H1 (cell line): Measurements from ENCODE around the gene CPSF7. TPM values are rescaled to one million over a fixed set of nuclear protein-coding genes. Genes with fewer than 3 reads are reported as not detected.

ENCODE experiments used
- CTCF ChIA-PET: fragments of 300-600 bp; sonication (Branson Sonifier 250); formaldehyde crosslinking; loops from one replicate; lab custom pipeline; 2021; ENCODE audit not compliant: partially characterized antibody; lab: Charles Lee
- POLR2A ChIA-PET: fragments of 300-600 bp; sonication (Branson Sonifier 250); formaldehyde crosslinking; loops from one replicate; lab custom pipeline; 2021; ENCODE audit warnings: inconsistent platforms; ENCODE audit not compliant: partially characterized antibody; lab: Charles Lee
- DNase-seq, 2 experiments: peaks; one replicate each; pipeline versions ENCODE4 v3.0.0 to v3.0.0-alpha.2; 2010 to 2022; ENCODE audit warnings: low spot score in 2 of 2, low read depth in 1 of 2, mixed read lengths in 1 of 2
- FAIRE-seq: peaks from 2 replicates; lab custom pipeline; 2011; peaks lifted over from hg19 to GRCh38; lab: Jason Lieb, UNC
- H2AFZ ChIP-seq: 2 replicates; pipeline ENCODE4 v1.8.1; 2012; ENCODE audit warnings: low read length, inconsistent platforms
- H2AK5ac ChIP-seq: 2 replicates; pipeline ENCODE4 v1.6.1; 2013; ENCODE audit warnings: low read depth, low read length
- H2BK120ac ChIP-seq: replicated peaks from 2 replicates; pipeline ENCODE3; 2013; ENCODE audit warnings: low read depth, low read length, inconsistent platforms
- H2BK12ac ChIP-seq: 2 replicates; pipeline ENCODE4 v1.6.1; 2013; ENCODE audit warnings: low read depth, low read length
- H2BK15ac ChIP-seq: 2 replicates; pipeline ENCODE4 v1.6.1; 2013; ENCODE audit warnings: low read length
- H2BK20ac ChIP-seq: 2 replicates; pipeline ENCODE4 v1.6.1; 2013; ENCODE audit warnings: low read length
- H2BK5ac ChIP-seq: 2 replicates; pipeline ENCODE4 v1.6.1; 2013; ENCODE audit warnings: low read depth, low read length
- H3K14ac ChIP-seq: 2 replicates; pipeline ENCODE4 v1.6.1; 2013; ENCODE audit warnings: inconsistent platforms; ENCODE audit not compliant: insufficient read length
- H3K18ac ChIP-seq: 2 replicates; pipeline ENCODE4 v1.6.1; 2013; ENCODE audit warnings: low read length; ENCODE audit errors: extremely low read depth
- H3K23ac ChIP-seq: 2 replicates; pipeline ENCODE4 v1.6.1; 2013; ENCODE audit warnings: inconsistent platforms; ENCODE audit not compliant: insufficient read length
- H3K23me2 ChIP-seq: 2 replicates; pipeline ENCODE4 v1.6.1; 2013; ENCODE audit warnings: low read depth, low read length
- H3K27ac ChIP-seq: 2 replicates; pipeline ENCODE4 v1.6.1; 2011; ENCODE audit warnings: low read depth, low read length, inconsistent platforms
- H3K27me3 ChIP-seq, 4 experiments: replicated peaks in 1 of 4; 1 replicate in 1 of 4; 2 replicates in 3 of 4; pipeline versions ENCODE4 v1.6.1 to v1.8.1; 2011 to 2013; ENCODE audit warnings: low read length in 3 of 4, mild to moderate bottlenecking in 3 of 4, inconsistent platforms in 2 of 4, mixed read lengths in 2 of 4, moderate library complexity in 1 of 4; ENCODE audit not compliant: control insufficient read depth in 3 of 4, insufficient read depth in 3 of 4; ENCODE audit errors: extremely low read depth in 1 of 4
- H3K36me3 ChIP-seq, 4 experiments: 2 replicates each; pipeline versions ENCODE4 v1.6.1 to v1.8.1; 2011 to 2013; ENCODE audit warnings: mild to moderate bottlenecking in 4 of 4, low read length in 3 of 4, moderate library complexity in 2 of 4, control low read depth in 1 of 4, inconsistent platforms in 1 of 4; ENCODE audit not compliant: insufficient read depth in 4 of 4, control insufficient read depth in 2 of 4
- H3K4ac ChIP-seq: replicated peaks from 2 replicates; pipeline ENCODE3; 2013; ENCODE audit warnings: low read length, low read depth, mixed read lengths, inconsistent platforms; ENCODE audit not compliant: insufficient read length
- H3K4me1 ChIP-seq, 4 experiments: replicated peaks in 1 of 4; 1 replicate in 1 of 4; 2 replicates in 3 of 4; pipeline versions ENCODE4 v1.6.1 to v1.8.1; 2011 to 2013; ENCODE audit warnings: low read length in 3 of 4, inconsistent platforms in 2 of 4, mixed read lengths in 1 of 4; ENCODE audit not compliant: insufficient read depth in 4 of 4, control insufficient read depth in 3 of 4
- H3K4me2 ChIP-seq, 2 experiments: 2 replicates each; pipeline versions ENCODE4 v1.6.1 to v1.8.1; 2011 to 2013; ENCODE audit warnings: low read depth in 2 of 2, low read length in 2 of 2, control low read depth in 1 of 2, inconsistent platforms in 1 of 2, mild to moderate bottlenecking in 1 of 2; ENCODE audit not compliant: insufficient read depth in 1 of 2
- H3K4me3 ChIP-seq, 4 experiments: fragments of 200-600, 300-600 bp in 1 of 4; sonication (generic), shearing (Covaris generic), sonication (Bioruptor Twin) in 1 of 4; 2 replicates each; pipeline versions ENCODE4 v1.5.1 to v1.8.1; 2011 to 2016; ENCODE audit warnings: low read length in 4 of 4, low read depth in 3 of 4, control low read depth in 2 of 4, inconsistent platforms in 2 of 4, mild to moderate bottlenecking in 2 of 4, mixed read lengths in 1 of 4, moderate library complexity in 1 of 4; ENCODE audit not compliant: insufficient read depth in 2 of 4; ENCODE audit errors: extremely low read depth in 1 of 4
- H3K56ac ChIP-seq: replicated peaks from 2 replicates; pipeline ENCODE3; 2013; ENCODE audit warnings: low read depth, mild to moderate bottlenecking, mixed read lengths, low read length, inconsistent platforms; ENCODE audit not compliant: insufficient read length
- H3K79me1 ChIP-seq: 2 replicates; pipeline ENCODE4 v1.6.1; 2013; ENCODE audit warnings: low read depth, low read length, control low read depth
- H3K79me2 ChIP-seq, 2 experiments: 2 replicates each; pipeline versions ENCODE4 v1.6.1 to v1.8.1; 2012 to 2013; ENCODE audit warnings: low read length in 2 of 2, mild to moderate bottlenecking in 2 of 2, inconsistent platforms in 1 of 2; ENCODE audit not compliant: insufficient read depth in 2 of 2, control insufficient read depth in 1 of 2
- H3K9ac ChIP-seq, 4 experiments: replicated peaks in 1 of 4; 1 replicate in 1 of 4; 2 replicates in 3 of 4; pipeline versions ENCODE4 v1.6.1 to v1.8.1; 2011 to 2013; ENCODE audit warnings: low read depth in 3 of 4, low read length in 3 of 4, control low read depth in 2 of 4, mild to moderate bottlenecking in 2 of 4, moderate library complexity in 2 of 4, inconsistent platforms in 1 of 4; ENCODE audit errors: extremely low read depth in 1 of 4
- H3K9me3 ChIP-seq, 2 experiments: 2 replicates each; pipeline versions ENCODE4 v1.6.1 to v1.8.1; 2012 to 2013; ENCODE audit warnings: mild to moderate bottlenecking in 2 of 2, moderate library complexity in 2 of 2, control low read depth in 1 of 2, inconsistent platforms in 1 of 2, low read depth in 1 of 2, low read length in 1 of 2, mixed read lengths in 1 of 2; ENCODE audit not compliant: insufficient read depth in 2 of 2
- H4K20me1 ChIP-seq, 2 experiments: replicated peaks in 1 of 2; 2 replicates each; pipeline versions ENCODE3 to v1.8.1; 2011 to 2013; ENCODE audit warnings: inconsistent platforms in 2 of 2, low read length in 2 of 2, mild to moderate bottlenecking in 1 of 2; ENCODE audit not compliant: insufficient read depth in 2 of 2, control insufficient read depth in 1 of 2
- H4K5ac ChIP-seq: 2 replicates; pipeline ENCODE4 v1.6.1; 2013; ENCODE audit warnings: low read length, low read depth, mixed read lengths, inconsistent platforms; ENCODE audit not compliant: insufficient read length
- H4K8ac ChIP-seq: 2 replicates; pipeline ENCODE4 v1.8.0; 2013; ENCODE audit warnings: mild to moderate bottlenecking, moderate library complexity, low read length, inconsistent platforms; ENCODE audit not compliant: insufficient read depth; ENCODE audit errors: extremely low read depth
- H4K91ac ChIP-seq: replicated peaks from 2 replicates; pipeline ENCODE3; 2013; ENCODE audit warnings: low read length, mixed read lengths, inconsistent platforms; ENCODE audit not compliant: insufficient read length
- CEBPB ChIP-seq: IDR thresholded peaks from 2 replicates; pipeline ENCODE4 v1.6.1; 2012; ENCODE audit warnings: low read depth, low read length
- HDAC6 ChIP-seq: IDR thresholded peaks from one replicate; pipeline ENCODE4 v1.7.1; 2012; ENCODE audit warnings: low read depth, mild to moderate bottlenecking, inconsistent platforms, low read length, moderate library complexity
- JUN ChIP-seq: IDR thresholded peaks from 2 replicates; pipeline ENCODE4 v1.6.1; 2011; ENCODE audit warnings: low read depth, mild to moderate bottlenecking, improper control_type of control experiment, low read length
- KDM4A ChIP-seq: IDR thresholded peaks from one replicate; pipeline ENCODE4 v1.7.1; 2012; ENCODE audit warnings: low read depth, mild to moderate bottlenecking, moderate library complexity, low read length, inconsistent platforms; ENCODE audit not compliant: severe bottlenecking
- PHF8 ChIP-seq: fragments of 200-600 bp; sonication (generic); conservative IDR thresholded peaks from 2 replicates; pipeline ENCODE4 v1.7.1; 2012; ENCODE audit warnings: low read depth, mild to moderate bottlenecking, inconsistent platforms, low read length, moderate library complexity
- POU5F1 ChIP-seq: IDR thresholded peaks from 2 replicates; pipeline ENCODE4 v1.6.1; 2011; ENCODE audit warnings: low read depth, mild to moderate bottlenecking, low read length, moderate library complexity
- RBBP5 ChIP-seq: IDR thresholded peaks from 2 replicates; pipeline ENCODE4 v1.7.1; 2012; ENCODE audit warnings: low read depth, mild to moderate bottlenecking, inconsistent platforms, low read length, moderate library complexity, borderline replicate concordance
- SIN3A ChIP-seq, 2 experiments: IDR thresholded peaks in 1 of 2; conservative IDR thresholded peaks in 1 of 2; 2 replicates each; pipeline ENCODE4 v1.6.1; 2011 to 2012; ENCODE audit warnings: low read length in 2 of 2, improper control_type of control experiment in 1 of 2, low read depth in 1 of 2, mild to moderate bottlenecking in 1 of 2
- SIRT6 ChIP-seq: IDR thresholded peaks from one replicate; pipeline ENCODE4 v1.7.1; 2012; ENCODE audit warnings: low read length, inconsistent platforms
- SP2 ChIP-seq: IDR thresholded peaks from 2 replicates; pipeline ENCODE4 v1.6.1; 2012; ENCODE audit warnings: mild to moderate bottlenecking, low read length, inconsistent platforms
- SP4 ChIP-seq: IDR thresholded peaks from 2 replicates; pipeline ENCODE4 v1.6.1; 2012; ENCODE audit warnings: low read length, inconsistent platforms
- SUZ12 ChIP-seq: fragments of 200-600 bp; sonication (generic); IDR thresholded peaks from 2 replicates; pipeline ENCODE4 v1.6.1; 2012; ENCODE audit warnings: mild to moderate bottlenecking, inconsistent platforms, low read length, moderate library complexity, mixed read lengths
- TAF1 ChIP-seq: IDR thresholded peaks from 2 replicates; pipeline ENCODE4 v1.6.1; 2011; ENCODE audit warnings: mild to moderate bottlenecking, low read depth, low read length
- WGBS, 2 experiments: shearing (Covaris generic) in 1 of 2; methylation state at CpG; one replicate each; pipeline versions ENCODE4 v1.1.6 to v1.1.7; 2013 to 2015; ENCODE audit warnings: low lambda C conversion rate in 2 of 2, mixed read lengths in 2 of 2, inconsistent platforms in 1 of 2, low coverage in 1 of 2, missing lambda C conversion rate in 1 of 2; ENCODE audit not compliant: insufficient replicate concordance in 2 of 2, insufficient coverage in 1 of 2, insufficient read length in 1 of 2; ENCODE audit errors: extremely low coverage in 1 of 2, missing lambda C conversion rate in 1 of 2; 5-methylcytosine and 5-hydroxymethylcytosine counted together
- polyA plus RNA-seq, 7 experiments: library from polyadenylated mRNA; depleted of rRNA in 3 of 7; stranded (reverse) in 5 of 7; unstranded in 2 of 7; fragments of >200 nt in 5 of 7; fragments of 200-250 nt in 2 of 7; gene quantifications; 1 replicate in 5 of 7; 2 replicates in 1 of 7; 4 replicates in 1 of 7; pipeline versions ENCODE4 v1.2.1 to v1.2.3, GENCODE V29; 2011 to 2013; ENCODE audit warnings: missing spikeins in 2 of 7, mixed read lengths in 2 of 7
- total RNA-seq: library from RNA; stranded (reverse); fragmentation: NEBNext Ultra II Directional; extraction: Animal tissue kit (Norgen Biotek cat#: 25700); gene quantifications from 2 replicates; pipeline ENCODE4 v1.2.1, GENCODE V29; 2021

The CPSF7 gene
- total and polyA plus RNA-seq, 2 of the 8 experiments (the other 6 are each of a cell fraction or from before 2014, with no cell fraction given), result 95.9 to 122 TPM

DNA sequence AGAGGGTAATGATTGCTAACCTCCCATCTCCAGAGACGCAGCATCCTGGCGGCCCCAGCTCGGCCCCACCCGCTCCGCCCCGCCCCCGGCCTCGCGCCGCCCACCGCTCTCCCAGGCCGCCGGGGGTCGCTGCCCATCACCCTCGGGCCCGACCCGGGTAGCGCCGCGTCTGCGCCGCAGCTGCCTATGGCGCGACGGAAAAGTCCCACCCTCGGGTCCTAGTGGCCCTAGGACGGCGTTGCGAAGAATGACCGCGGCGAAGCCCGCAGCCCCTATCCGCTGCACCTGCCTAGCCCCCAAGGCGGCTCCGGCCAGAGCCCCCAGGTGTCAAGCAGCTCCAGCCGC lies 457 bp downstream of the CPSF7 start:
- H3K14ac ChIP-seq, result no peak overlapping the region
- FAIRE-seq (no peak), DNase-seq (peak; percentile 2 to 86)
- H3K18ac ChIP-seq, result peak overlapping the region; percentile 87
- H3K27me3 ChIP-seq, result no peaks in the 10 kb centered on the region
- H3K27ac ChIP-seq, result peak overlapping the region; percentile 97
- peak overlapping the region; percentile 92 for H4K5ac ChIP-seq
- H2BK15ac ChIP-seq, result no peak overlapping the region
- peak overlapping the region; percentile 100 for H4K8ac ChIP-seq
- no peak overlapping the region for H2BK20ac ChIP-seq
- 0% methylated on average over 16 of the region's 37 CpGs; no CpG with 5 or more reads in 1 of the 2 experiments for WGBS, 2 experiments
- ChIA-PET POLR2A (interaction anchor here (0.8 to 8.0 kb wide), 40 partner anchors 9 to 1814 kb away, joined by 3 to 94 read pairs (median 4); partner anchors contain the start of genes CYB561A3, DDB1, TKFC and TMEM138), CTCF (interaction anchor here (0.8 to 2.2 kb wide), 8 partner anchors 10 to 176 kb away, joined by 3 to 10 read pairs (median 4); partner anchors contain the start of gene TMEM138)
- peak overlapping the region; percentile 76 to 94 (median 89) for H3K4me3 ChIP-seq
- H3K4ac ChIP-seq, result no peak overlapping the region
- peaks cover 7 to 11% of the 10 kb centered on the region in 2 experiments for H4K20me1 ChIP-seq
- H3K56ac ChIP-seq, result peak overlapping the region; percentile 97
- no peak overlapping the region for H2BK120ac ChIP-seq
- peak overlapping the region; percentile 95 for H2BK5ac ChIP-seq
- no peak overlapping the region for H3K23ac ChIP-seq
- no peak overlapping the region for H2AK5ac ChIP-seq
- peaks cover 2% of the 10 kb centered on the region; the same call in 1 of the 2 replicates for H3K79me1 ChIP-seq
- peaks cover 12 to 82% of the 10 kb centered on the region in 2 experiments for H3K79me2 ChIP-seq
- no peak overlapping the region for H2BK12ac ChIP-seq
- no peak overlapping the region for H4K91ac ChIP-seq
- no peak overlapping the region for H2AFZ ChIP-seq
- peaks cover 3% of the 10 kb centered on the region for H3K23me2 ChIP-seq
- H3K4me2 ChIP-seq, result peak overlapping the region; percentile 81 to 91
- H3K36me3 ChIP-seq, result peaks cover 26 to 45% (median 38%) of the 10 kb centered on the region in 4 experiments
- no peaks in the 10 kb centered on the region for H3K9me3 ChIP-seq
- H3K4me1 ChIP-seq, result no peaks in the 10 kb centered on the region; a peak in 1 of 7 replicates
- H3K9ac ChIP-seq, result peak overlapping the region; percentile 94 to 98 (median 96)
- TF ChIP-seq HDAC6 (no peak), PHF8 (no peak), KDM4A (peak; percentile 22), SUZ12 (no peak), TAF1 (no peak; the same call in 1 of the 2 replicates), RBBP5 (no peak), CEBPB (no peak), SIN3A (conservative IDR thresholded peaks at IDR 0.05 in 1 of 2, IDR thresholded peaks at IDR 0.05 in 1 of 2; ENCODE audit: low read depth in 1 of 2, low read length in 2 of 2) (0 out of 4 replicates have a peak, but pooled peaks of 1 of the 2 experiments have one; percentile 9), POU5F1 (no peak), SP2 (no peak), SIRT6 (no peak), SP4 (no peak), JUN (no peak)
